GM23248 (cell line): ENCODE data around the gene PCDHGA1. TPM values are rescaled to one million over a fixed set of nuclear protein-coding genes. Genes with fewer than 3 reads are reported as not detected.
"Not testable (repeated sequence)": the region's sequence is repeated elsewhere in the genome, so short reads cannot be mapped to it uniquely, and the experiment has no call there.

Experiments used
- DNase-seq: peaks from one replicate; pipeline ENCODE4 v3.0.0-alpha.2; 2015
- H2AFZ ChIP-seq: fragments of 200-600 bp; sonication (generic); 2 replicates; pipeline ENCODE4 v1.6.1; 2016; ENCODE audit warnings: antibody characterized with exemption
- H3F3A ChIP-seq: fragments of 200-600 bp; sonication (generic); 2 replicates; pipeline ENCODE4 v1.6.1; 2016; ENCODE audit warnings: mild to moderate bottlenecking, antibody characterized with exemption, mixed run types; ENCODE audit not compliant: insufficient read depth
- H3K27ac ChIP-seq: fragments of 200-600 bp; sonication (generic); 2 replicates; pipeline ENCODE4 v1.5.1; 2016; ENCODE audit warnings: mild to moderate bottlenecking
- H3K27me3 ChIP-seq: fragments of 200-600 bp; sonication (generic); replicated peaks from 2 replicates; pipeline ENCODE4 v1.6.1; 2016; ENCODE audit warnings: mild to moderate bottlenecking; ENCODE audit not compliant: insufficient read depth
- H3K36me3 ChIP-seq: fragments of 200-600 bp; sonication (generic); 2 replicates; pipeline ENCODE4 v1.6.1; 2016; ENCODE audit warnings: low read depth, mild to moderate bottlenecking
- H3K4me1 ChIP-seq: fragments of 200-600 bp; sonication (generic); 2 replicates; pipeline ENCODE4 v1.6.1; 2016; ENCODE audit warnings: mild to moderate bottlenecking; ENCODE audit not compliant: insufficient read depth
- H3K4me2 ChIP-seq: fragments of 200-600 bp; sonication (generic); one replicate; pipeline ENCODE4 v1.6.1; 2016; ENCODE audit warnings: mild to moderate bottlenecking; ENCODE audit not compliant: unreplicated experiment
- H3K4me3 ChIP-seq: fragments of 200-600 bp; sonication (generic); 2 replicates; pipeline ENCODE4 v1.5.1; 2016; ENCODE audit warnings: mild to moderate bottlenecking
- H3K79me2 ChIP-seq: fragments of 200-600 bp; sonication (generic); 2 replicates; pipeline ENCODE4 v1.6.1; 2016; ENCODE audit warnings: mild to moderate bottlenecking; ENCODE audit not compliant: insufficient read depth
- H3K9ac ChIP-seq: fragments of 200-600 bp; sonication (generic); 2 replicates; pipeline ENCODE4 v1.6.1; 2016; ENCODE audit warnings: mild to moderate bottlenecking
- H3K9me2 ChIP-seq: fragments of 200-600 bp; sonication (generic); 2 replicates; pipeline ENCODE4 v1.6.1; 2016; ENCODE audit warnings: mixed run types, mild to moderate bottlenecking, moderate library complexity; ENCODE audit not compliant: insufficient read depth
- H3K9me3 ChIP-seq: fragments of 200-600 bp; sonication (generic); one replicate; pipeline ENCODE4 v1.6.1; 2017; ENCODE audit warnings: low read depth
- H4K20me1 ChIP-seq: fragments of 200-600 bp; sonication (generic); 2 replicates; pipeline ENCODE4 v1.6.0; 2016; ENCODE audit not compliant: insufficient read depth
- EZH2 ChIP-seq: fragments of 200-600 bp; sonication (generic); IDR thresholded peaks from 2 replicates; pipeline ENCODE4 v1.6.1; 2018; ENCODE audit warnings: antibody characterized with exemption, mild to moderate bottlenecking; ENCODE audit not compliant: insufficient read depth, poor library complexity, severe bottlenecking
- EZH2phosphoT487 ChIP-seq: fragments of 200-600 bp; sonication (generic); IDR thresholded peaks from 2 replicates; pipeline ENCODE4 v1.6.1; 2018; ENCODE audit warnings: antibody characterized with exemption, moderate library complexity, mild to moderate bottlenecking, low read depth; ENCODE audit not compliant: insufficient read depth
- WGBS, 2 experiments: methylation state at CpG; one replicate each; pipeline ENCODE4 v1.1.6; 2015 to 2017; ENCODE audit warnings: low lambda C conversion rate in 2 of 2, low coverage in 1 of 2; ENCODE audit errors: missing lambda C conversion rate in 2 of 2; 5-methylcytosine and 5-hydroxymethylcytosine counted together
- in situ Hi-C: fragments of 300-500 bp; cut with MboI; formaldehyde crosslinking; loops from 2 replicates; pipeline ENCODE4 v1.15.0; 2020
- polyA plus RNA-seq: library from polyadenylated mRNA; unstranded; fragments of >200 nt; fragmentation: Nextera tagmentation; extraction: Ambion mirVana; gene quantifications from 2 replicates; pipeline ENCODE4 v1.2.1, GENCODE V29; 2016
- total RNA-seq: library from RNA; depleted of rRNA; stranded (reverse); fragments of >200 nt; shearing (Covaris generic); gene quantifications from 2 replicates; pipeline ENCODE4 v1.2.3, GENCODE V29; 2014

Gene PCDHGA1
- total and polyA plus RNA-seq, 2 experiments from 2014 or later: 0.63 to 1.8 TPM

DNA sequence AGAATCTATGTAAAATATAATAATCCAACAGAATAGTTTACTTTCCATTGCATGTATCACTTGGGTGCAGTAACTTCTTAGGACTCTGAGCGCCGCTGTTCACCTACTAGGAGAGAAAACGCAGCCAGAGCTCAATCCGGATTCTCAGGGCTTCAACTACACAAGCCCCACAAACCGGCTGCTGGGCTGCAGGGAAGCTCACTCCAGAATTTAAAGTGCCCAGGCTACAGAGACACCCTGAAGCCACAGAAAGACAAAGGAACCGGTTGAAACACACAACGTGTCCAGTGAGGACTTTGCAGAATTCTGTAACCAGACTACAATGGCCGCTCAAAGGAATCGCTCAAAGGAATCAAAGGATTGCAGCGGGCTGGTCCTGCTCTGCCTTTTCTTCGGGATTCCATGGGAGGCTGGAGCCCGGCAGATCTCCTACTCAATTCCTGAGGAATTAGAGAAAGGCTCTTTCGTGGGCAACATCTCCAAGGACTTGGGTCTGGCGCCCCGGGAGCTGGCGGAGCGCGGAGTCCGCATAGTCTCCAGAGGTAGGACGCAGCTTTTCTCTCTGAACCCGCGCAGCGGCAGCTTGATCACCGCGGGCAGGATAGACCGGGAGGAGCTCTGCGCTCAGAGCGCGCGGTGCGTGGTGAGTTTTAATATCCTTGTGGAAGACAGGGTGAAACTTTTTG lies 82.7 kb downstream of the PCDHGA1 start, which contains the start of gene PCDHGA10:
PCDHGA10 (plus strand) TSS at position 134 of the 686 bp plus-strand sequence; CDS start at position 323, 189 bp downstream.
- peak; percentile 94 for DNase-seq
- H3K27ac ChIP-seq: no peak within 1 kb of the TSS
- peaks cover 6% of the 10 kb centered on the region; the same call in 1 of the 2 replicates for H3K79me2 ChIP-seq
- peak within 1 kb of the TSS; percentile 87 for H2AFZ ChIP-seq
- TF ChIP-seq EZH2 (no peak), EZH2phosphoT487 (no peak)
- H3K9me2 ChIP-seq: no peaks in the 10 kb centered on the region
- no peaks in the 10 kb centered on the region for H3K27me3 ChIP-seq
- H3K9me3 ChIP-seq: no peaks in the 10 kb centered on the region
- no peaks in the 10 kb centered on the region for H3K36me3 ChIP-seq
- 25 to 35% methylated on average over 31 of the region's 31 CpGs for WGBS, 2 experiments
- peak within 1 kb of the TSS; percentile 35 for H3K9ac ChIP-seq
- peaks cover 2% of the 10 kb centered on the region for H3F3A ChIP-seq
- H3K4me1 ChIP-seq: peaks cover 5% of the 10 kb centered on the region; the same call in 1 of the 2 replicates
- H4K20me1 ChIP-seq: no peaks in the 10 kb centered on the region
- H3K4me3 ChIP-seq: peak within 1 kb of the TSS; percentile 70
- in situ Hi-C loops: no loop called here
- peak within 1 kb of the TSS; percentile 66 for H3K4me2 ChIP-seq

DNA sequence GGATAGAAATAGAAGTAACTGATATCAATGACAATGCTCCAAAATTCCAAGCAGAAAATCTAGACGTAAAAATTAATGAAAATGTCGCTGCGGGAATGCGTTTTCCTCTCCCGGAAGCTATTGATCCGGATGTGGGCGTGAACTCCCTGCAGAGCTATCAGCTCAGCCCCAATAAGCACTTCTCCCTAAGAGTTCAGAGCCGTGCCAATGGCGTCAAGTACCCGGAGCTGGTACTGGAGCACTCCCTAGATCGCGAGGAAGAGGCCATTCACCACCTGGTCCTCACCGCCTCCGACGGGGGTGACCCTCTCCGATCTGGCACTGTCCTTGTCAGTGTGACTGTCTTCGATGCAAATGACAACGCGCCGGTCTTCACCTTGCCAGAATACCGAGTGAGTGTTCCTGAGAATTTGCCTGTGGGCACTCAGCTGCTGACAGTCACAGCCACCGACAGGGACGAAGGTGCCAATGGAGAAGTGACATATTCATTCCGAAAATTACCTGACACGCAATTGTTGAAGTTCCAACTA lies 83.3 kb downstream of the PCDHGA1 start:
- Histone ChIP-seq H3K9ac (peak overlapping the region; percentile 35), H3K27ac (no peak overlapping the region), H3K36me3 (no peaks in the 10 kb centered on the region), H3K9me2 (no peaks in the 10 kb centered on the region), H2AFZ (peak overlapping the region; percentile 87), H3K4me2 (peak overlapping the region; percentile 66), H3K9me3 (no peaks in the 10 kb centered on the region), H3F3A (peaks cover 8% of the 10 kb centered on the region), H3K79me2 (peaks cover 10% of the 10 kb centered on the region), H3K4me3 (peak overlapping the region; percentile 70), H4K20me1 (no peaks in the 10 kb centered on the region), H3K27me3 (no peaks in the 10 kb centered on the region), H3K4me1 (peaks cover 5% of the 10 kb centered on the region; the same call in 1 of the 2 replicates)
- no peak for TF ChIP-seq EZH2
- no peak for TF ChIP-seq EZH2phosphoT487
- WGBS, 2 experiments: 27% methylated on average over 25 of the region's 25 CpGs
- no peak for DNase-seq
- in situ Hi-C loops: no loop called here

DNA sequence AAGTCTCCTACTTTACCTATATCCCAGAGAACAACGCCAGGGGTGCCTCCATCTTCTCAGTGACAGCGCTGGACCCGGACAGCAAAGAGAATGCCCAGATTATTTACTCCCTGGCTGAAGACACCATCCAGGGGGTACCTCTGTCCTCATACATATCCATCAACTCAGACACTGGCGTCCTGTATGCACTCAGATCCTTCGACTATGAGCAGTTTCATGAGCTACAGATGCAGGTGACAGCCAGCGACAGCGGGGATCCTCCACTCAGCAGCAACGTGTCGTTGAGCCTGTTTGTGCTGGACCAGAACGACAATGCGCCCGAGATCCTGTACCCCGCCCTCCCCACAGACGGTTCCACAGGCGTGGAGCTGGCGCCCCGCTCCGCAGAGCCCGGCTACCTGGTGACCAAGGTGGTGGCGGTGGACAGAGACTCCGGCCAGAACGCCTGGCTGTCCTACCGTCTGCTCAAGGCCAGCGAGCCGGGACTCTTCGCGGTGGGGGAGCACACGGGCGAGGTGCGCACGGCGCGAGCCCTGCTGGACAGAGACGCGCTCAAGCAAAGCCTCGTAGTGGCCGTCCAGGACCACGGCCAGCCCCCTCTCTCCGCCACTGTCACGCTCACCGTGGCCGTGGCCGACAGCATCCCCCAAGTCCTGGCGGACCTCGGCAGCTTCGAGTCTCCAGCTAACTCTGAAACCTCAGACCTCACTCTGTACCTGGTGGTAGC lies 84.4 kb downstream of the PCDHGA1 start:
- DNase-seq, H3K4me2 ChIP-seq, H3K4me3 ChIP-seq, H4K20me1 ChIP-seq, H3K27me3 ChIP-seq, H3K4me1 ChIP-seq, H3K27ac ChIP-seq, H3K9me2 ChIP-seq, H3K36me3 ChIP-seq, H3K9me3 ChIP-seq, H3K9ac ChIP-seq, H2AFZ ChIP-seq: not testable (repeated sequence)
- 51 to 54% methylated on average over 33 to 36 of the region's 46 CpGs for WGBS, 2 experiments
- in situ Hi-C loops: loop anchor here (5.0 kb wide), 1 partner anchor 148 kb away; no protein-coding TSS in a partner anchor
- Histone ChIP-seq H3F3A (peaks cover 11% of the 10 kb centered on the region), H3K79me2 (peaks cover 16% of the 10 kb centered on the region)

DNA sequence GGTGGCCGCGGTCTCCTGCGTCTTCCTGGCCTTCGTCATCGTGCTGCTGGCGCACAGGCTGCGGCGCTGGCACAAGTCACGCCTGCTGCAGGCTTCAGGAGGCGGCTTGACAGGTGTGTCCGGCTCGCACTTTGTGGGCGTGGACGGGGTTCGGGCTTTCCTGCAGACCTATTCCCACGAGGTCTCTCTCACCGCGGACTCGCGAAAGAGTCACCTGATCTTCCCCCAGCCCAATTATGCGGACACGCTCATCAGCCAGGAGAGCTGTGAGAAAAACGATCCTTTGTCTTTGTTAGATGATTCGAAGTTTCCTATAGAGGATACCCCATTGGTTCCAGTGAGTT lies 84.9 kb downstream of the PCDHGA1 start:
- not testable (repeated sequence) for H3K9me3 ChIP-seq
- peaks cover 16% of the 10 kb centered on the region for H3K79me2 ChIP-seq

DNA sequence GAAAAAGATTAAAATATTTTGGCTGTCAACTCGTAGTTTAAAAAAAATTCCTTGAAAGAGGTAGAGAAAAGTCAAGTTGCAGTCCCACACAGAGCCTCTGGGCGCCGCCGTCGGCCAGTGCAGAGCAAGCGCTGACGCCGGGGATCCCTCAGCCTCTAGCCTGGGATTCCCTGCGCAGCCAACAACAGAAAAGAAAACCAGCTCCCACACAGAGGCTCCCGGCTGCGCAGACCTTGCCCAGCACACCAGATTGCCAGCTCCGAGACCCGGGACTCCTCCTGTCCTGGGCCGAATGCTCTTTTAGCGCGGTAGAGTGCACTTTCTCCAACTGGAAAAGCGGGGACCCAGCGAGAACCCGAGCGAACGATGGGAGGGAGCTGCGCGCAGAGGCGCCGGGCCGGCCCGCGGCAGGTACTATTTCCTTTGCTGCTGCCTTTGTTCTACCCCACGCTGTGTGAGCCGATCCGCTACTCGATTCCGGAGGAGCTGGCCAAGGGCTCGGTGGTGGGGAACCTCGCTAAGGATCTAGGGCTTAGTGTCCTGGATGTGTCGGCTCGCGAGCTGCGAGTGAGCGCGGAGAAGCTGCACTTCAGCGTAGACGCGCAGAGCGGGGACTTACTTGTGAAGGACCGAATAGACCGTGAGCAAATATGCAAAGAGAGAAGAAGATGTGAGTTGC lies 87.3 kb downstream of the PCDHGA1 start, which contains the start of gene PCDHGB7:
PCDHGB7 (plus strand) TSS at position 184 of the 679 bp plus-strand sequence; CDS start at position 367, 183 bp downstream.
- peak; percentile 96 for DNase-seq
- Histone ChIP-seq H3K4me2 (peak within 1 kb of the TSS; percentile 68), H2AFZ (peak within 1 kb of the TSS; percentile 72), H3K27ac (peak within 1 kb of the TSS; percentile 64), H3K4me3 (peak within 1 kb of the TSS; percentile 75), H3F3A (peaks cover 27% of the 10 kb centered on the region), H3K4me1 (peaks cover 14% of the 10 kb centered on the region; the same call in 1 of the 2 replicates), H3K79me2 (peaks cover 27% of the 10 kb centered on the region), H3K9ac (peak within 1 kb of the TSS; percentile 78)
- H3K36me3 ChIP-seq, H3K27me3 ChIP-seq, H3K9me3 ChIP-seq, H3K9me2 ChIP-seq, H4K20me1 ChIP-seq: not testable (repeated sequence)
- in situ Hi-C loops: loop anchor here (5.0 kb wide), 1 partner anchor 145 kb away; no protein-coding TSS in a partner anchor
- 11 to 13% methylated on average over 37 to 47 of the region's 47 CpGs for WGBS, 2 experiments

More for the DNA sequence above, 84.9 kb downstream of the PCDHGA1 start:
- WGBS, 2 experiments: 57 to 58% methylated on average over 24 of the region's 24 CpGs
- not testable (repeated sequence) for H3K9ac ChIP-seq, H3K36me3 ChIP-seq, H3K9me2 ChIP-seq, H4K20me1 ChIP-seq, DNase-seq, H3K4me1 ChIP-seq, H3K27ac ChIP-seq, H2AFZ ChIP-seq, H3K4me2 ChIP-seq, H3K27me3 ChIP-seq, H3K4me3 ChIP-seq
- in situ Hi-C loops: loop anchor here (5.0 kb wide), 1 partner anchor 147 kb away; no protein-coding TSS in a partner anchor
- H3F3A ChIP-seq: peaks cover 12% of the 10 kb centered on the region
